Amniotic epithelial cell (primary cell): ENCODE data around the gene LGALS14.

Source experiments
- DNase-seq: peaks from one replicate; pipeline ENCODE4 v3.0.0-alpha.2; 2010; ENCODE audit warnings: low read depth

The LGALS14 gene

GRCh38 chr19:39746836-39747529 lies 42.7 kb downstream of the LGALS14 start:
- no peak for DNase-seq

- DNase-seq: no peak
These were observed 45.7 kb downstream of the LGALS14 start for GRCh38 chr19:39749981-39750380.

- no peak for DNase-seq
These were observed 48.1 kb downstream of the LGALS14 start for GRCh38 chr19:39752390-39752789.

GRCh38 chr19:39752795-39753194 lies 48.5 kb downstream of the LGALS14 start:
- DNase-seq: no peak

GRCh38 chr19:39754544-39754943 lies 50.3 kb downstream of the LGALS14 start:
- DNase-seq: no peak

- DNase-seq: no peak
These were observed 50.7 kb downstream of the LGALS14 start for GRCh38 chr19:39754971-39755370.
